Activated CD8-positive, alpha-beta memory T cell treated with anti-CD3 and anti-CD28 coated beads for 4 hours (primary cell): ENCODE data around the gene USP9X.
A peak's percentile ranks its signal among the peaks of the same experiment; 100 is the strongest.
"Not testable (repeated sequence)": the region's sequence is repeated elsewhere in the genome, so short reads cannot be mapped to it uniquely, and the experiment has no call there.

Source experiments
- DNase-seq, 2 donors: peaks; one replicate each; pipeline ENCODE4 v3.0.0-alpha.2; 2020; ENCODE audit warnings: low read depth in 2 of 2

Gene USP9X

DNA sequence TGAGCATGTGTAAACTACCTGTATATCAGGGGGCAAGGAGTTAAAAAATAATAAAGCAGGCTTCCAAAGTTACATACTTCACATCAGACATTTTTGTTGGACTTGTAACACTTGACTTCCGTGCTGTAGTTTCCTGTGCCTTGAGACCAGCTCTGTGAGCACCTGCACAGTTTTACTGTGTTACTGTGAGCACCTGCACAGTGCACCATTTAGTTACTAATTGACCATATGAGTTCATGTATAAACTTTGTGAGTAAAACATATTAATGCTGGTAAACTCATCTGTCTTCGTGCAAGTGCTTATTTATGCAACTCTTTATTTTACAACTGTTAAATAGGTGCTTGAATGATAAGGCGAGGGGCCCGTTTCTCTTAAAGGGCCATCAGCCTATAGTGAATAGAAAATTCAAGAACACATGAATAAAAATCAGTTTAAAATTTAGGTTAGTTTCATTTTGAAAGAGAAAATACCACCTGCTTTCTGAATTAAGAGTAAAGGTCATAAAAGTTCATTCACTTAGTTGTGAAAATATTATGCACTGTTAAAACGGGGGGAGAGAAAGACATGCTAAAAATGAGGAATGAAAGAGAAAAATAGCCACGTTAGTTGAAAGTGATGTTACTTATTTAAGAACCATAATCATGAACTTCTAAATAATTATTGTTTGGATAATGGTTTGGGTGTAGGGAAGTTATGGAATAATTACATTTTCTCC is 42.4 kb downstream of the USP9X start:
- DNase-seq, result no peak

DNA sequence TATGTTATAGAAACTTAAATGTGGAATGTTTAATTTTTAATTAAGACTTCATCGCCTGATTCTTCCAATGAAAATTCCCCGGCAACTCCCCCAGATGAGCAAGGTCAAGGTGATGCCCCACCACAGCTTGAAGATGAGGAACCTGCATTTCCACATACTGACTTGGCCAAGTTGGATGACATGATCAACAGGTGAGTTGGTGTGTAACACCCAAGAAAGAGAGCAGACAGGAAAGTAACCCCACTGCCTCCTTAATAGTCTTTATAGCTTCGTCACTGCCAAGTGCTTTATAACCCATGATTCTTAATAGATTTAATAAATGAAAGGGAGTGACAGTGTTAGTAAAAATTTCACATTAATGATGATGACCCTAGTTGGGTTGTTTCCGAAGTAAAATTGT is 43.7 kb downstream of the USP9X start:
- DNase-seq, result no peak

DNA sequence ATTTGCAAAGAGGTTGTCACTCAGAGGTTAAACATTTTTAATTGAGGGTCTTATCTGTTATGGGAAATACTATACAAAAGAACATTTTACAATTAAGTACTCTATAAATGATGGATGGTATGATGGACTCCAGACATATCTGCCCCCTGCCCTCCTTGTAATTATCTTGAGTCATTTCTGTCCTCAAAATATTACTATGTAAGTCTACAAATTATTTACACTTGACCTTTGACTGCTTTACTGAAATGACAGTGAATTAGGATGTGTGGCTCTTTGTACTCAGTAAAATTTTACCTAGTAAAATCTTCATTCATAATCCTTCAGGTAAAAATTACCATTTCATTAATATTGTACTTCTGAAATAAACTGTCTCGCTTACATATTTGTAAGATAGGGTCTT is 46.5 kb downstream of the USP9X start:
- DNase-seq, result no peak

DNA sequence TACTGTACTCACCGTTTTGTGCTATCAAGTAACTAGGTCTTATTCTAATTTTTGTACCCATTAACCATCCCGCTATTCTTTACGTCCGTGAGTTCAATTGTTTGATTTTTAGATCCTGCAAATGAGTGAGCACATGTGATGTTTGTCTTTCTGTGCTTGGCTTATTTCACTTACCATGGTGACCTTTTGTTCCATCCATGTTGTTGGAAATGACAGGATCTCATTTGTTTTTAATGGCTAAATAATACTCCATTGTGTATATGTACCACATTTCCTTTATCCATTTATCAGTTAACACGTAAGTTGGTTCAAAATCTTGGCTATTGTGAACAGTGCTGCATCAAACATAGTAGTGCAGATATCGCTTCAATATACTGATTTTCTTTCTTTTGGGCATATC is 48.3 kb downstream of the USP9X start:
- no peak for DNase-seq

DNA sequence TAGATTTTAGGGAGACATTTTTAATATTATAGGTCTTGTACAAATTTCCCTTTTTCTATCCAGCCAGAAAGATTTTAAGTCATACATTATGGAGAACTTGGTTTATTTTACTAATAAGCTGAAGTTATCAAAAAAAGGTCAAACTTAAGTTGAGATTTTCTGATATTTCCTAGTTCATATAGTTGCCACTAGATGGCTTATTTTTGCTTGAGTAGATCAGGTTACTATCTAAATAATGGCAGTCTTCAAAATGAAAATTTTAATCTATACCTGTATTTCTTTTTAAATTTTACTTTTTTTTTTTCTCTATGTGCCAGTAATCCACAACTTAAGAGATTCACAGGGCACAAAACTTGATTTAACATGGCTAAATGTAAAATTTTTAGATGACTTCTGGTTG is 52.3 kb downstream of the USP9X start:
- DNase-seq, result no peak

DNA sequence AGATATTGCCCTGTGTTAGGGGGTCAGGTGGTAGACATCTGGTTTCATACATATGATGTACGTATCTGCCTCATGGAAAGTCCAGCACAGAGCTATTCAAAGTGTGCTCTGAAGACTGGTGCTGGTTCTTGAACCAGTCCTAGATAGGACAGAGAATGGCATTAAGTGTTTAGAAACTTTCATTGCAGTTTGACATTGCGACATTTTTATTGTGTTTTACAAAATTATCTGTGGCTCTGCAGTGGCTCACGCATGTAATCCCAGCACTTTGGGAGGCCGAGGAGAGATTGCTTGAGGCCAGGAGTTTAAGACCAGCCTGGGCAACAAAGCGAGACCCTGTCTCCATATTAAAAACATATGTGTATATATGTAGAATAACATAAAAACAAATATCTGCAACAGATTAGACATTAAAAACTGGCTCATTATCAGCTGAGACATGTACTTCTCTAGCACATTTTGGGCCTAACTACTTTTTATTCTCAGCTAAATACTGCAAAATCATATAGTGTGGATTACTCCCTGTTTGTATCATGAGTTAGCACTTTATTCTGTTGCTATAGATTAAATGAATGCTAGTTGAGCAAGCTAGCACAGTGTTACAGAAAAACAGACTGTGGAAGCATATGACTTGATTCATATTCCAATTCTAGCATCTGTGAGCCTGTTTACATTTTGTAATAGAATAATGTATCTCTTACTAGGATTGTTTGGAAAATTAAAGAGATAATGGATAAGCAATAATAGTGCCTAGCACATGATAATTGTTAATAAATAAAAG is 57.1 kb downstream of the USP9X start:
- DNase-seq, result no peak

DNA sequence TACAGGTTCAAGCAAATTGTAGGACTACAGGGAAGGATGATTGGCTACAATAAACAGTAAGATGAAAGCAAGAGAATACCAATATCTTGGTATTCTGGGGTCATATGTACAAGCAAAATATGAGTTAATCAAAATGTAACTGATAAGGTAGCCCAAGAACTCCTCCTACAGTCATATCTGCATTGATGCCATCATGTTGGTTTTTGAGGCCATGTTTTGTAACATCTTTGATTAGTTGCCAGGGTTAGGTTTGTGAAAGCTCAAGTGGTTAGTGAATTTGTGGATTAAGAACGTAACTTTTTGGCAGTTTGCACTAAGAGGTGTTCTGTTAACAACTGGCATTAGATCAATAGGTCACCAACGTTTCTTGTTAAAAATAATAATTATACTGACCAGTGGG is 59.6 kb downstream of the USP9X start:
- DNase-seq, result no peak

DNA sequence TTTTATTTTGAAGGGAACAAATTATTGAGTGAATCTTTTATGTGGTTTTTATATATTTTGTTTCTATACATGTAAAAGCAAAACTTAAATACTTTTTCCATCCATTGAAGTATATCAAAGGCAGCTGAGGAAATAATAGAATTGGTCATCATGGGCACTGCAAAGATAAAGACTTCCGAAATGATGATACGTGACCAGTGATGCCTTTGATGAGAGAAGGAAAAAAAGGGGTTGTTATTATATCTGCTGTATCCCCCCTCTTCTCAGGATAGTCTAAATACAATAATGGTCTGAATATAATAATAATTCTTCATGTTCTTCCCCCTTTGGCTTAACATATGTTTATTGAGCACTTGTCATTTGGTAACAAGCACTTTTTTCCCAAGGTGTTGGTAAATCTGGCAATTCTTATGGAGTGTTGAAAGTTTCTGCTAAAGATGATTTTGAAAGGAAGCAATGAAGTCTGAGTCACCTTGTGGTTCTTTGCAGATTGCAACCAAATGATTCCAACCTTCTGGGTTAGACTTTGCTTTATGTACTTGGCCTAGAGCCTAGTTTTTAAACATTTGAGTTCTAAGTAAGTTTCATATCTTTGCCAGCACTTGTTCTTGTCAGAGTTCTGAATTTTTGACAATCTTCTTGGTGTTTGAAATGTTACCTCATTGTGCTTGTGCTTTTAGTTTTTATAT is 60.8 kb downstream of the USP9X start:
- no peak for DNase-seq

DNA sequence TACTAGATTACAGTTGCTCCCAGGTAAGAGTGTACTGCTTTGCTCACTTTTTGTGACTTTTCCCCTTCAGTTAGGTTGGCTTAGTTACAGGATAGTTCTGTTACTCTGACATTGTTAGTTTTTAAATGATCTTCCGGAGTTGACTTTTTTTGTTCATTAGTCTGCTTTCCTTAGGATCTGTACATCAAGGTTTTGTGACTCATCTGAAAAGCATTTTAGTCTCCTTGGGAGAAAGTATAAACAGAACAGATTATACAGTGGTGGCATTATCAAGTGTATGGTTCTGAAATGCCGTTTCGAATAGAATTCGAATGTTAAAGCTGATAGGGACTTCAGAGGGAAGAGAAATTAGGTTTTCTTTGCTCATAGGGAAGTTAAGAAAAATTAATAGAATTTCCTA is 63.3 kb downstream of the USP9X start:
- DNase-seq, result no peak

DNA sequence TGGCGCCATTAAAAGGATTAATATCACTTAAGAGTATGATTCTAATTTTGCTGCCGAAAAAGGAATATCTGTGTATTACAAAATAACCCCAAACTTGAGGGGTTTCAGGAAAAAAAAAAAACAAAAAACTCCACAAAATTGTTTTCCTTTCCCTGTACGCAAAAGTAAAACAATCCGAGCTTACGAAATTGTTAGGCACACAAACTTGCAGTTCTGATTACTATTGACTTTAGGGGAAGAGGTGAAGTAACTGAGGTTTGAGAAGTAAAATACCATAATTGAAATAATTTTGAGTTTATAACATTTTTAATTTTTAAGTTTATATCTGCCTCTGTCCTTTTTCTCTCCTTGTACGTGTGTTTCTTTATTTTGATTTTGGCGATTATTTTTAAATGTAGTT is 64.8 kb downstream of the USP9X start:
- DNase-seq, result no peak

DNA sequence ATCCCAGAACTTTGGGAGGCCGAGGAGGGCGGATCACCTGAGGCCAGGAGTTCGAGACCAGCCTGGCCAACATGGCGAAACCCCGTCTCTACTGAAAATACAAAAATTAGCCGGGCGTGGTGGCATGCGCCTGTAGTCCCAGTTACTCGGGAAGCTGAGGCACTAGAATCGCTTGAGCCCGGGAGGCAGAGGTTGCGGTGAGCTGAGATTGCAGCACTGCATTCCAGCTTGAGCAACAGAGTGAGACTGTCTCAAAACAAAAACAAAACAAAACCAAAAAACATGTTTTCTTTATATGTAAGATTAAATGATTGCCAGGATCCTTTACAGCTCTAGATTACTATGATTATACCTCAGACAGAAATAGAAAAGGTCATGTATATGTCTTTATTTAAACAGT is 66.5 kb downstream of the USP9X start:
- not testable (repeated sequence) for DNase-seq

DNA sequence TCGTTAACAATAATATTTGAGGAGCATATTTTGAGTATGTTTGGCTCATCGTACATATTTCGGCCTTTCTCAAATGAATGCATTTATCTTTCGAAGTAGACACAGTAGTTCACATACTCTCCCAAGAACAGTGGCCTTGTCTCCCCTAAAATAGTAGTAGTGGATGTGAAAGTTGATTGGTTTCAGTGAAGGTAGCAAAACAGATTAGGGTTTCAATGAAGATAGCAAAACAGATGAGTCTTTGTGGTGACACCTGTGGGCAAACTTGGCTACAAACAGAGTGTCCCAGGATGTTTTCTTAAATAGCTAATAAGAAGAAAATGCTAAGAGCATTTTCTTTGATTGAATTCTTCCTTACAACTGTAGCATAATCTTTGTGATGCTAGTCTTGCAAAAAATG is 67.0 kb downstream of the USP9X start:
- DNase-seq, result no peak

DNA sequence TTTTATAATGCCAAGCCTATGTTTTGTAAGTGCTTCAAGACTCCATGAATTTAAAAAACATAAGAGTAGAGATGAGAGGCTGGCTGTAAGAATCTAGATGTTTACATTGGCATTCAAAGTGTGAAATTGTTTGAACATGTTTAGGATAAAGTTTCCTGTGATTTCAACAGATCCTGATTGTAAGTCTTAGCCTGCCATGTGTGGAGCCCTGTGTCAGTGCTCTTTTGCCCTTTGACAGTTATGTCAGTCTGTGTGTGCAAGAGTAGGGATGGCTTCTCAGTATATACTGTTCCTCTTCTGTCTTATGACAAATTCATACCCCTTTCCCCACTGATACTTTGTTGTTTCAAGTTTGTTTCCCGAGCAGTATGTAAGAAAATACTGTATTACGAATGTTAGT is 68.2 kb downstream of the USP9X start:
- no peak for DNase-seq

DNA sequence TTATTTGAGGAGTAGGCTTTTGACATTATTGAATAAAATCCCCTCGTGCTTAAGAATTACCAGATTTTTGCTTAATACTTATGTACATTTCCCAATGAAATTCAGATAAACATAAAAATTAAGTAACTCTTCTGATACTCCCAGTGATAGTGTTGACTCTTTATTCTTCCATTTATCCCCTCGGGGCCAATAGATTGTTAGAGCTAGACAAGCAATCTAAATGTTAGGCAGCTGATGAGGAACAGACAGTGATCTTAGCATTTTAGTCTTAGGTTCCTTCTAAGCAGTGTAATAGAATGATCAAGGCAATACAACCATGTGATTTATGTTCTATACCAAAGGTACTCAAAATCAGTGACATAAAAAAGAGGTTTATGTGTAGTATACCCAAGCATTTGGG is 68.7 kb downstream of the USP9X start:
- no peak for DNase-seq

DNA sequence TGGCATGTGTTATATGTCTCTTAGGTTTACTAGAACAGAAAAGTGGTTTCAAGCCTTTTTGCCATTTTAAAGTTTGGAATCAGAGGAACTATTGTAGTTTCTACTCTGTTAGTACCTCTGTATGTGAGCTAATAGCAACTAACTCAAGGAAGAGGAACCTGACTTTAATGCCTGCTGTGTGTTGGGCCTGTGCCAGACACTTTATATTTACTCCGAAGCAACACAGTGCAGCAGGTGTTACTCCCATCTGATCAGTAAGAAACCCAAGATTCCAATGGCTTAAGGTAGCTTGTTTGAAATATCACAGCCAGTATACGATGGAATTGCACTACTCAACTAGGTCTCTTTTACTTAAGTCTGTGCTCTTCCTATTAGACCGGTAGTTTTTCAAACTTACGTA is 79.2 kb downstream of the USP9X start:
- no peak for DNase-seq

DNA sequence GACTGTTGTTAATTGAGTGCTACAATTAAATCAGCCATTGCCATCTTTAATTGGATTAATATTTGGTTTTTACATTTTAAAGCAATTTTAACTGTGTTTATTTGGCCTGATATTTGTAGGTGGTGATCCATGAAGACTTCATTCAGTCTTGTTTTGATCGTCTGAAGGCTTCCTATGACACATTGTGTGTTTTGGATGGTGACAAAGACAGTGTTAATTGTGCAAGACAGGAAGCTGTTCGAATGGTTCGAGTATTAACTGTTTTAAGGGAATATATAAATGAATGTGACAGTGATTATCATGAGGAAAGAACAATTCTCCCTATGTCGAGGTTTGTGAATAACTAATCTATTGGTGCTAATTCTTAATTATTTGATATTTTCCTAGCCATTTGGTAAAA is 82.6 kb downstream of the USP9X start:
- no peak for DNase-seq

DNA sequence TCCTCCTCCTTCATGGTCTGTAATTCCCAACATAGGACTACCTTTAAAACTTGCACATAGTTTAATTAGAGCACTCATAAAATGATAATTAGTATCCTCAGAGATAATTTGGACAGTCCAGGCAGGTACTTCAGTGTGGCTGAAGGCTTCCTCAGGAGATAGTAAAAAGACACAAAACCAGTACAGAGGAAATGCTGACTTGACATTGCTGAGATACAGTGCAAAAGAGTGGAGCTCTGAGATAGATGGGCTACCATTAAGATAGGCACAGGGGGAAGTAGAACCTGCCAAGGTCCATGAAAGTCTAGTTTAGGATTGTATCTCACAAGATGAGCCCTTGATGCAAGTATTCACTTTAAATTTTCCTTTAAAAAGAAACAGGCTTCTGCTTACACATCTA is 91.0 kb downstream of the USP9X start:
- DNase-seq, result no peak

DNA sequence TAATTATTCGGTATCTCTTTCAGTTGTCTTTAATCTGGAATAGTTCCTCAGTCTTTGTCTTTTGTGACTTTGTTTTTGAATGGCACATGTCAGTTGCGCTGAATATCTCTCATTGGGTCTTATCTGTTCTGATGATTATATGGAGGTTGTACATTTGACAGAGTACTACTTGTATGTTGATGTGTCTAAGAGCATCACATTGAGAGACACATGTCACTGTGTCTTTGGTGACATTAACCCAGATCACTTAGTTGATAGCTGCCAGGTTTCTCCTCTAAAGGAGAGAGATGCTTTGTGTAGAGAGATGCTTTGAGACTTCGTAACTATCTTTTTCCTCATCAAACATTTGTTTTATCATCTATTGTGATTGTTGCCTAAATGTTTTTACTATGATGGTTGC is 92.1 kb downstream of the USP9X start:
- no peak for DNase-seq

DNA sequence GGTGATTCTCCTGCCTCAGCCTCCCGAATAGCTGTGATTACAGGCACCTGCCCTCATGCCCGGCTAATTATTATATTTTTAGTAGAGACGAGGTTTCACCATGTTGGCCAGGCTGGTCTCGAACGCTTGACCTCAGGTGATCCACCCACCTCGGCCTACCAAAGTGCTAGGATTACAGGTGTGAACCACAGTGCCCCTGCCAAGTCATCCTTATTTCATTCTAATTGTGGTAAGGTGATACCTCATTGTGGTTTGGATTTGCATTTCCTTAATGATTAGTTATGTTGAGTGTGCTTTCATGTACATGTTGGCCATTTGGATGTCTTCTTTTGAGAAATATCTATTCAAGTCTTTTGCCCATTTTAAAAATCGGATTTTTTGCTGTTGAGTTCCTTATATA is 93.0 kb downstream of the USP9X start:
- DNase-seq, result no peak

DNA sequence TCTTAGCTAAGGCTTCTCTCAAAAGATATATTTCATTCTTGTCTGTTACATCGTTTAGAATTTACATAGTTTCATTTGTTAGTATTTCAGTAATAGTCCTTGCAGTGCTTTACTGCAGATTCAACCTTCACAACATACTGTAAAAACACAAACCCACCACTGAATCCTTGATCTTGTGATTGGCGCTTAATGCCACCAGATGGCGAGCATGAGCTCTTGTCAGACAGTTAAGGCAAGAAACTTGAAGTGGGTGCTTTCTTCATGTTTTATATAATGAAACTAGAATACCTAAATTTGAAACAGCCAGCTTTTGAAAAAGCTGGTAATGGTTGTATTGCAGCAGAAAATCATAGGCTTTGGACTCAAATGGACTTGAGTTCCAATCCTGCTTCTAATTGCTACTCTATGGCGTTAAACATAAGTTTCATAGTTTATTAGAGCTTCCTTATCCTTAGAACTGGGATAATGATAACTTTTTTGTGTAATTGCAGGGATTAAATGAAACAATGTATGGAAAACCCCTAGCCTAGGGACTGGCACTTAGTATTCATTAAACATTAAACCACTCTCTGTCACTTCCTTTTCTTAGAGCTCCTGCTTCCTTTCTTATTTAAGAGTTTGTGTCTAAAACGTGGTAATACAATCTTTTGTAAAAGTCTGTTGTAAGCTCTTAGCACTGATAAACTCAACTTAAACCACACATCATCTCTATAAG is 95.1 kb downstream of the USP9X start:
- DNase-seq, result peak; percentile 9 to 21

DNA sequence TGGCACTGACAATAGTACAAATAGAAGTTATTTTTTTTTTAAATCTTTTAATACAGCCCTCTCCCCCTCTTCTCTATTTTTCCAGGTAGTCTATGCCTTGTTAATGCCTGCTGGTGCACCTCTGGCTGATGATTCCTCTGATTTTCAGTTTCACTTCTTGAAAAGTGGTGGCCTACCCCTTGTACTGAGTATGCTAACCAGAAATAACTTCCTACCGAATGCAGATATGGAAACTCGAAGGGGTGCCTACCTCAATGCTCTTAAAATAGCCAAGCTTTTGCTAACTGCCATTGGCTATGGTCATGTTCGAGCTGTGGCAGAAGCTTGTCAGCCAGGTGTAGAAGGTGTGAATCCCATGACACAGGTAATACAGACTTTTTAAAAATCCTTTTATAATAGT is 99.1 kb downstream of the USP9X start:
- DNase-seq, result no peak

DNA sequence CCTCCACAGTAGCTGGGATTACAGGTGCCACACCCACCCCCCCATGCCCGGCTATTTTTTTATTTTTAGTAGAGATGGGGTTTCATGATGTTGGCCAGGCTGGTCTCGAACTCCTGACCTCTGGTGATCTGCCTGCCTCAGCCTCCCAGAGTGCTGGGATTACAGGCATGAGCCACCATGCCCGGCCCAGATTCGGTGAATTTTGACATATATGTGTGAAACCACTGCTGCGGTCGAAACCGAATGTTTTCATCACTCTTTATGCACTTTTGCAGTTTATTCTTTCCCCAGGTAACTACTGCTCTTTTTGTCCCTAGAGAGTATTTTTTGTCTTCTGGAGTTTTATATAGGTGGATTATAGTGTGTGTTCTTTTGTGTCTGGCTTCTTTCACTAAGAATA is 101.7 kb downstream of the USP9X start:
- not testable (repeated sequence) for DNase-seq
